K562 (cell line): ENCODE measurements around the gene NOCT. TPM values are rescaled to one million over a fixed set of nuclear protein-coding genes. Genes with fewer than 3 reads are reported as not detected.

Source experiments
- BACH1 ChIP-seq: fragments of 200-800 bp; sonication (Bioruptor generic); IDR thresholded peaks from 2 replicates; pipeline ENCODE4 v1.6.1; 2016; ENCODE audit warnings: missing genetic modification characterization, missing compliant biosample characterization
- CBFA2T3 ChIP-seq: fragments of 450-650 bp; IDR thresholded peaks from 2 replicates; pipeline ENCODE4 v1.6.1; 2017
- CC2D1A ChIP-seq: fragments of 450-650 bp; IDR thresholded peaks from 2 replicates; pipeline ENCODE4 v1.6.1; 2017; ENCODE audit warnings: mild to moderate bottlenecking
- CXXC5 ChIP-seq: fragments of 250-450 bp; sonication (Bioruptor Pico); IDR thresholded peaks from 2 replicates; pipeline ENCODE4 v1.8.0; 2022; ENCODE audit warnings: inconsistent platforms, mild to moderate bottlenecking, moderate library complexity
- EHMT2 ChIP-seq: fragments of 450-650 bp; IDR thresholded peaks from 2 replicates; pipeline ENCODE4 v1.6.1; 2018; ENCODE audit warnings: antibody characterized with exemption
- FOSL1 ChIP-seq: fragments of 200-800 bp; sonication (Bioruptor generic); conservative IDR thresholded peaks from 2 replicates; pipeline ENCODE4 v1.6.1; 2016; ENCODE audit warnings: missing genetic modification characterization, missing compliant biosample characterization
- FOXJ2 ChIP-seq: fragments of 200-800 bp; sonication (Bioruptor generic); IDR thresholded peaks from 2 replicates; pipeline ENCODE4 v1.6.1; 2016; ENCODE audit warnings: missing genetic modification characterization, missing compliant biosample characterization
- FOXK2 ChIP-seq, 2 experiments: fragments of 450-650 bp; IDR thresholded peaks in 1 of 2; conservative IDR thresholded peaks in 1 of 2; 2 replicates each; pipeline ENCODE4 v1.6.1; 2016; ENCODE audit warnings: low read depth in 2 of 2, mild to moderate bottlenecking in 1 of 2
- HLTF ChIP-seq: fragments of 450-650 bp; IDR thresholded peaks from 2 replicates; pipeline ENCODE4 v1.6.1; 2016
- KLF10 ChIP-seq: fragments of 250-450 bp; sonication (Bioruptor Pico); IDR thresholded peaks from 2 replicates; pipeline ENCODE4 v1.6.1; 2021; ENCODE audit warnings: matching md5 sums
- KLF13 ChIP-seq: fragments of 450-650 bp; IDR thresholded peaks from 2 replicates; pipeline ENCODE4 v1.6.1; 2016; ENCODE audit warnings: missing genetic modification characterization, low read depth, mild to moderate bottlenecking, missing compliant biosample characterization, moderate library complexity, borderline replicate concordance
- MED1 ChIP-seq: sonication (generic); formaldehyde crosslinking; IDR thresholded peaks from 2 replicates; pipeline ENCODE4 v1.8.1; 2023; ENCODE audit warnings: missing genetic modification reagents, borderline replicate concordance
- MEIS2 ChIP-seq: fragments of 450-650 bp; IDR thresholded peaks from 2 replicates; pipeline ENCODE4 v1.6.1; 2014; ENCODE audit warnings: mild to moderate bottlenecking; ENCODE audit not compliant: partially characterized antibody
- NCOA6 ChIP-seq: fragments of 450-650 bp; IDR thresholded peaks from 2 replicates; pipeline ENCODE4 v1.6.1; 2017; ENCODE audit warnings: mild to moderate bottlenecking
- NFATC3 ChIP-seq: fragments of 450-650 bp; IDR thresholded peaks from 2 replicates; pipeline ENCODE4 v1.6.1; 2017; ENCODE audit warnings: mild to moderate bottlenecking
- NR2C2 ChIP-seq, 2 experiments: fragments of 200-800 bp in 1 of 2; sonication (Bioruptor generic) in 1 of 2; sonication (generic) in 1 of 2; formaldehyde crosslinking in 1 of 2; IDR thresholded peaks; 2 replicates each; pipeline versions ENCODE4 v1.6.1 to v1.8.0; 2016 to 2022; ENCODE audit warnings: mild to moderate bottlenecking in 1 of 2, missing compliant biosample characterization in 1 of 2, missing genetic modification characterization in 1 of 2, missing genetic modification reagents in 1 of 2
- RBM39 ChIP-seq: fragments of 200-400 bp; formaldehyde crosslinking; optimal IDR thresholded peaks from 2 replicates; pipeline ENCODE3; 2018; ENCODE audit warnings: low read depth, low read length
- RCOR1 ChIP-seq, 2 experiments: IDR thresholded peaks; 2 replicates each; pipeline ENCODE4 v1.6.1; 2012; ENCODE audit warnings: low read depth in 2 of 2, low read length in 2 of 2, borderline replicate concordance in 1 of 2, improper control_type of control experiment in 1 of 2
- SIRT6 ChIP-seq: IDR thresholded peaks from one replicate; pipeline ENCODE4 v1.6.1; 2012; ENCODE audit warnings: low read depth, mild to moderate bottlenecking, control low read depth, inconsistent platforms, low read length, moderate library complexity
- SMARCC2 ChIP-seq: fragments of 450-650 bp; IDR thresholded peaks from 2 replicates; pipeline ENCODE4 v1.6.1; 2017; ENCODE audit warnings: antibody characterized with exemption, moderate library complexity, mild to moderate bottlenecking, low read depth
- ZNF174 ChIP-seq: fragments of 250-450 bp; sonication (Bioruptor Pico); IDR thresholded peaks from 2 replicates; pipeline ENCODE4 v1.4.0; 2020; ENCODE audit warnings: mild to moderate bottlenecking
- ZNF316 ChIP-seq: fragments of 450-650 bp; IDR thresholded peaks from 2 replicates; pipeline ENCODE4 v1.6.1; 2016
- polyA plus RNA-seq, 8 experiments: library from polyadenylated mRNA; depleted of rRNA in 4 of 8; stranded (reverse) in 5 of 8; unstranded in 3 of 8; fragments of >200 nt; fragmentation: Nextera tagmentation in 2 of 8; fragmentation: Illumina TruSeq in 1 of 8; extraction: Ambion mirVana in 2 of 8; extraction: Trizol in 1 of 8; gene quantifications; 2 replicates each; pipeline versions ENCODE4 v1.2.1 to v1.2.3, GENCODE V29; 2011 to 2014; ENCODE audit warnings: inconsistent platforms in 1 of 8, missing spikeins in 1 of 8
- total RNA-seq, 7 experiments: library from RNA; depleted of rRNA in 6 of 7; stranded (reverse); fragments of >200 nt in 6 of 7; fragmentation: Illumina TruSeq in 2 of 7; extraction: Trizol in 2 of 7; gene quantifications; 2 replicates each; pipeline versions ENCODE4 v1.2.1 to v1.2.3, GENCODE V29; 2011 to 2021; ENCODE audit warnings: low replicate concordance in 1 of 7
- TF ChIP-seq, protein P1 (sequence below): fragments of 250-450 bp; sonication (Bioruptor Pico); IDR thresholded peaks from 2 replicates; pipeline ENCODE4 v1.5.0; 2020; ENCODE audit warnings: mild to moderate bottlenecking, borderline replicate concordance
- TF ChIP-seq, protein P2 (sequence below), 2 experiments: fragments of 450-650 bp in 1 of 2; sonication (generic) in 1 of 2; formaldehyde crosslinking in 1 of 2; IDR thresholded peaks in 1 of 2; conservative IDR thresholded peaks in 1 of 2; 2 replicates each; pipeline versions ENCODE4 v1.6.1 to v1.8.1; 2016 to 2023; ENCODE audit warnings: mild to moderate bottlenecking in 2 of 2, moderate library complexity in 2 of 2, inconsistent platforms in 1 of 2, missing genetic modification reagents in 1 of 2

Gene NOCT
- total and polyA plus RNA-seq, 9 of the 15 experiments (the other 6 are each of a cell fraction or from before 2014, with no cell fraction given): 1.3 to 20.2 (median 11.1) TPM

GRCh38 chr4:139014371-139015268 is 961 bp upstream of the NOCT start (continued):
- TF ChIP-seq KLF13 (tag) (no peak), SIRT6 (no peak), CXXC5 (CRISPR knock-in tag) (no peak), RCOR1 (IDR thresholded peaks at IDR 0.05; ENCODE audit: borderline replicate concordance in 1 of 2, low read depth in 2 of 2, low read length in 2 of 2) (0 out of 4 replicates have a peak, but pooled peaks of 1 of the 2 experiments have one; percentile 15), CBFA2T3 (peak; percentile 54), NCOA6 (no peak), BACH1 (tag) (peak; percentile 39; the same call in 1 of the 2 replicates), KLF10 (CRISPR knock-in tag) (no peak), NR2C2 (CRISPR knock-in tag; IDR thresholded peaks at IDR 0.05) (no peak), NR2C2 (tag; IDR thresholded peaks at IDR 0.05) (no peak), HLTF (no peak), FOXK2 (conservative IDR thresholded peaks at IDR 0.05 in 1 of 2, IDR thresholded peaks at IDR 0.05 in 1 of 2; ENCODE audit: low read depth in 2 of 2) (peak; percentile 11 to 80; a peak in 2 of 4 replicates), RBM39 (no peak), FOSL1 (tag) (peak; percentile 88), CC2D1A (no peak), SMARCC2 (peak; percentile 25; the same call in 1 of the 2 replicates), ZNF174 (CRISPR knock-in tag) (no peak), EHMT2 (peak; percentile 37; the same call in 1 of the 2 replicates), NFATC3 (peak; percentile 80), ZNF316 (peak; percentile 97), FOXJ2 (tag) (no peak), MEIS2 (peak; percentile 54), MED1 (CRISPR knock-in tag) (no peak)
- TF ChIP-seq, protein P1, sequence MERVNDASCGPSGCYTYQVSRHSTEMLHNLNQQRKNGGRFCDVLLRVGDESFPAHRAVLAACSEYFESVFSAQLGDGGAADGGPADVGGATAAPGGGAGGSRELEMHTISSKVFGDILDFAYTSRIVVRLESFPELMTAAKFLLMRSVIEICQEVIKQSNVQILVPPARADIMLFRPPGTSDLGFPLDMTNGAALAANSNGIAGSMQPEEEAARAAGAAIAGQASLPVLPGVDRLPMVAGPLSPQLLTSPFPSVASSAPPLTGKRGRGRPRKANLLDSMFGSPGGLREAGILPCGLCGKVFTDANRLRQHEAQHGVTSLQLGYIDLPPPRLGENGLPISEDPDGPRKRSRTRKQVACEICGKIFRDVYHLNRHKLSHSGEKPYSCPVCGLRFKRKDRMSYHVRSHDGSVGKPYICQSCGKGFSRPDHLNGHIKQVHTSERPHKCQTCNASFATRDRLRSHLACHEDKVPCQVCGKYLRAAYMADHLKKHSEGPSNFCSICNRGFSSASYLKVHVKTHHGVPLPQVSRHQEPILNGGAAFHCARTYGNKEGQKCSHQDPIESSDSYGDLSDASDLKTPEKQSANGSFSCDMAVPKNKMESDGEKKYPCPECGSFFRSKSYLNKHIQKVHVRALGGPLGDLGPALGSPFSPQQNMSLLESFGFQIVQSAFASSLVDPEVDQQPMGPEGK: no peak
- TF ChIP-seq, protein P2, sequence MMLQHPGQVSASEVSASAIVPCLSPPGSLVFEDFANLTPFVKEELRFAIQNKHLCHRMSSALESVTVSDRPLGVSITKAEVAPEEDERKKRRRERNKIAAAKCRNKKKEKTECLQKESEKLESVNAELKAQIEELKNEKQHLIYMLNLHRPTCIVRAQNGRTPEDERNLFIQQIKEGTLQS (IDR thresholded peaks at IDR 0.05): peak; percentile 86
- TF ChIP-seq, protein P2 (CRISPR knock-in tag; conservative IDR thresholded peaks at IDR 0.05): no peak
